Activated gamma-delta T cell (primary cell): Measurements from ENCODE around the gene SSX2.
"Not testable (repeated sequence)": the region's sequence is repeated elsewhere in the genome, so short reads cannot be mapped to it uniquely, and the experiment has no call there.

Experiments used
- DNase-seq: peaks from one replicate; lab custom pipeline; 2025; lab: John Stamatoyannopoulos, UW
- total RNA-seq, 2 donors: gene quantifications; one replicate each; lab custom pipeline; 2026; lab: John Stamatoyannopoulos, UW

The SSX2 gene
- 0 reads per million in 2 donors for total RNA-seq

DNA sequence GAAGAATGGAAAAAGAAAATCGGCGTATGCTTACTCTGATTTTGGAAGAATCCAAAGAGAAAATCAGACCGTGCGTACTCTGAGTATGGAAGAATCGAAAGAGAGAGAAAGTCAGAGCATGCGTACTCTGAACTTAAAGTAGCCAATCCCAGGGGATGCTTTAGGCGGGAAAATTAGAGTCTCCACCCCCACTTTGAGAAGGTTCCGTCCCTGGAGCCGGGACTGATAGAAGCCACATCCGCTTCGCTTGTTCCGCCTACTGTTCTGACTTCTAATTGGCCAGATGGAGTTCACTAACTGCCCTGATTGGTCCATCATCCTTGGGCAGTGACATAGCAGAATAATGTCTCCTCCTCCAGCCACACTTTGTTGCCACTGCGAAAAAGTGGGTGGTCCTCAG is at the start of gene SSX2:
Gene SSX2, minus strand, starts transcription at position 101 of the 400 bp plus-strand sequence. CDS start 1,429 bp downstream, outside the sequence.
- not testable (repeated sequence) for DNase-seq

- not testable (repeated sequence) for DNase-seq
Measured at GRCh38 chrX:52750952-52751351, 44.0 kb upstream of the SSX2 start, which contains the start of gene SSX2B. Gene SSX2B (plus strand): TSS chrX:52751252. CDS start chrX:52752681, 1,429 bp downstream.

- DNase-seq = not testable (repeated sequence)
Measured at GRCh38 chrX:52692034-52692433, 14.9 kb downstream of the SSX2 start.

- DNase-seq = not testable (repeated sequence)
Measured at GRCh38 chrX:52662218-52662617, 44.8 kb downstream of the SSX2 start.

DNA sequence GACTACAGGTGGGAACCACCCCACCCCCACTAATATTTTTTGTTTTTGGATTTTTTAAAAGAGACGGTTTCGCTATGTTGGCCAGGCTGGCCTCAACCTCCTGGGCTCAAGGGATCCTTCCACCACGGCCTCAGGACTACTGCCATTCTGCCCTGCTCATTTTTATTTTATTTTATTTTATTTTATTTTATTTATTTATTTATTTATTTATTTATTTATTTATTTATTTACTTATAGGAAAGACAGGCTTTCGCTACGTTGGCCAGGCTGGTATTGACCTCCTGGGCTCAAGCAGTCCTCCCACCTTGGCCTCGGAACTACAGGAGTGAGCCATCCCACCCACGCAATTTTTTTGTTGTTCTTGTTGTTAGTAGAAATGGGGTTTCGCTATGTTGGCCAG is 51.5 kb downstream of the SSX2 start:
- not testable (repeated sequence) for DNase-seq

GRCh38 chrX:52654800-52655199 is 52.2 kb downstream of the SSX2 start, which contains the start of gene SSX7:
Gene SSX7 (minus strand): TSS chrX:52654900. CDS start chrX:52653472, 1,428 bp downstream.
- DNase-seq = not testable (repeated sequence)

GRCh38 chrX:52650676-52651075 is 56.3 kb downstream of the SSX2 start:
- DNase-seq = not testable (repeated sequence)

- not testable (repeated sequence) for DNase-seq
Measured at GRCh38 chrX:52648956-52649355, 58.0 kb downstream of the SSX2 start.
